ENCODE data around the gene SLAMF8.

DNA sequence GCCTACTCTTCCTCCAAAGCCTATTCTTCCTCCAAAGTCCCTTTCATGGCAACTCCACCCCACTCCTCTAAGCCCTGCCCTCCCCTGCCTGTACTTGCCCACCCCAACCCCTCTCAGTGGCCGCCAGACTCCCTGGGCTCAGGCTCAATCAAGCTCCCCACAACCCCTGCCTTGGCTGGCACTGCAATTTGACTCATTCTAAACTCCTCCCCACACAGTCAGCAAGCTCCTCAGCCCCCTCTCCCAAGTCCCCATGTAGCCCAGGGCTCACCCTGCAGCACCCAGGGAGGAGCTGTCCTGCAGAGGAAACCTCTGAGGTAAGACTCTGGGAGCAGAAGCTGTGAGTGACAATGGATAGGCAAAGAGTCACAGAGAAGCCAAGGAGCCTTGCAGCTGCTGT lies 39.4 kb downstream of the SLAMF8 start:
- TF ChIP-seq, protein P1, sequence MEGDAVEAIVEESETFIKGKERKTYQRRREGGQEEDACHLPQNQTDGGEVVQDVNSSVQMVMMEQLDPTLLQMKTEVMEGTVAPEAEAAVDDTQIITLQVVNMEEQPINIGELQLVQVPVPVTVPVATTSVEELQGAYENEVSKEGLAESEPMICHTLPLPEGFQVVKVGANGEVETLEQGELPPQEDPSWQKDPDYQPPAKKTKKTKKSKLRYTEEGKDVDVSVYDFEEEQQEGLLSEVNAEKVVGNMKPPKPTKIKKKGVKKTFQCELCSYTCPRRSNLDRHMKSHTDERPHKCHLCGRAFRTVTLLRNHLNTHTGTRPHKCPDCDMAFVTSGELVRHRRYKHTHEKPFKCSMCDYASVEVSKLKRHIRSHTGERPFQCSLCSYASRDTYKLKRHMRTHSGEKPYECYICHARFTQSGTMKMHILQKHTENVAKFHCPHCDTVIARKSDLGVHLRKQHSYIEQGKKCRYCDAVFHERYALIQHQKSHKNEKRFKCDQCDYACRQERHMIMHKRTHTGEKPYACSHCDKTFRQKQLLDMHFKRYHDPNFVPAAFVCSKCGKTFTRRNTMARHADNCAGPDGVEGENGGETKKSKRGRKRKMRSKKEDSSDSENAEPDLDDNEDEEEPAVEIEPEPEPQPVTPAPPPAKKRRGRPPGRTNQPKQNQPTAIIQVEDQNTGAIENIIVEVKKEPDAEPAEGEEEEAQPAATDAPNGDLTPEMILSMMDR (IDR thresholded peaks at IDR 0.05): no peak
- no peak for TF ChIP-seq POLR2AphosphoS5 (IDR thresholded peaks at IDR 0.05; ENCODE audit: insufficient read depth in 1 of 2, low read depth in 1 of 2)

All from vagina (tissue), 2 donors.